Mesenchymal stem cell (in vitro differentiated cells and primary cell): ENCODE data around the gene ACYP2.
A peak's percentile ranks its signal among the peaks of the same experiment; 100 is the strongest.

Source experiments
- DNase-seq: peaks from one replicate; pipeline ENCODE4 v3.0.0-alpha.2; 2013
- H2AFZ ChIP-seq: one replicate; pipeline ENCODE4 v1.6.1; 2013; ENCODE audit warnings: low read depth, mild to moderate bottlenecking, control low read depth, inconsistent platforms, low read length, moderate library complexity
- H2AK5ac ChIP-seq: 2 replicates; pipeline ENCODE4 v1.6.1; 2013; ENCODE audit warnings: low read length, moderate library complexity, mild to moderate bottlenecking, inconsistent platforms; ENCODE audit not compliant: severe bottlenecking
- H2BK120ac ChIP-seq: one replicate; pipeline ENCODE4 v1.6.1; 2013; ENCODE audit warnings: low read depth, mild to moderate bottlenecking, inconsistent platforms, low read length, moderate library complexity
- H2BK12ac ChIP-seq, 2 experiments: one replicate each; pipeline ENCODE4 v1.6.1; 2013; ENCODE audit warnings: inconsistent platforms in 2 of 2, low read length in 2 of 2, mild to moderate bottlenecking in 2 of 2, moderate library complexity in 2 of 2, control low read depth in 1 of 2
- H2BK15ac ChIP-seq: one replicate; pipeline ENCODE4 v1.6.1; 2013; ENCODE audit warnings: mild to moderate bottlenecking, low read depth, inconsistent platforms; ENCODE audit not compliant: poor library complexity, severe bottlenecking
- H2BK5ac ChIP-seq: 2 replicates; pipeline ENCODE4 v1.6.1; 2013; ENCODE audit warnings: low read depth, mild to moderate bottlenecking, low read length, control low read depth, inconsistent platforms; ENCODE audit not compliant: poor library complexity, severe bottlenecking
- H3K14ac ChIP-seq, 2 experiments: one replicate each; pipeline ENCODE4 v1.6.1; 2013; ENCODE audit warnings: inconsistent platforms in 2 of 2, low read length in 2 of 2, control low read depth in 1 of 2, mild to moderate bottlenecking in 1 of 2, moderate library complexity in 1 of 2
- H3K18ac ChIP-seq, 2 experiments: one replicate each; pipeline ENCODE4 v1.6.1; 2013; ENCODE audit warnings: inconsistent platforms in 2 of 2, low read length in 2 of 2, control low read depth in 1 of 2, low read depth in 1 of 2, mild to moderate bottlenecking in 1 of 2
- H3K23ac ChIP-seq, 2 experiments: one replicate each; pipeline ENCODE4 v1.6.1; 2013; ENCODE audit warnings: inconsistent platforms in 2 of 2, low read length in 2 of 2, mild to moderate bottlenecking in 2 of 2, moderate library complexity in 2 of 2, control low read depth in 1 of 2
- H3K27ac ChIP-seq: 2 replicates; pipeline ENCODE4 v1.5.1; 2013; ENCODE audit warnings: mild to moderate bottlenecking, moderate library complexity, low read length, control low read depth, inconsistent platforms; ENCODE audit not compliant: poor library complexity, severe bottlenecking
- H3K27me3 ChIP-seq, 2 experiments: 2 replicates each; pipeline versions ENCODE4 v1.6.1 to v1.7.0; 2013; ENCODE audit warnings: low read length in 2 of 2, mild to moderate bottlenecking in 2 of 2, moderate library complexity in 2 of 2, control low read depth in 1 of 2, inconsistent platforms in 1 of 2; ENCODE audit not compliant: control insufficient read depth in 1 of 2, insufficient read depth in 1 of 2
- H3K36me3 ChIP-seq, 2 experiments: 2 replicates each; pipeline versions ENCODE4 v1.6.1 to v1.7.0; 2013; ENCODE audit warnings: low read length in 2 of 2, control low read depth in 1 of 2, inconsistent platforms in 1 of 2, low read depth in 1 of 2, mild to moderate bottlenecking in 1 of 2; ENCODE audit not compliant: insufficient read depth in 2 of 2, control insufficient read depth in 1 of 2
- H3K4ac ChIP-seq, 2 experiments: one replicate each; pipeline ENCODE4 v1.6.1; 2013; ENCODE audit warnings: inconsistent platforms in 2 of 2, low read length in 2 of 2, mild to moderate bottlenecking in 2 of 2, moderate library complexity in 2 of 2, control low read depth in 1 of 2, low read depth in 1 of 2
- H3K4me1 ChIP-seq: 2 replicates; pipeline ENCODE4 v1.6.1; 2013; ENCODE audit warnings: low read depth, low read length, control low read depth; ENCODE audit not compliant: control insufficient read depth, insufficient read depth
- H3K4me2 ChIP-seq: 2 replicates; pipeline ENCODE4 v1.6.1; 2013; ENCODE audit warnings: low read length, mild to moderate bottlenecking, inconsistent platforms; ENCODE audit not compliant: poor library complexity, severe bottlenecking
- H3K4me3 ChIP-seq, 2 experiments: 2 replicates each; pipeline versions ENCODE4 v1.5.1 to v1.7.0; 2013; ENCODE audit warnings: low read length in 2 of 2, mild to moderate bottlenecking in 2 of 2, control low read depth in 1 of 2, low read depth in 1 of 2; ENCODE audit not compliant: insufficient read depth in 1 of 2
- H3K79me1 ChIP-seq: replicated peaks from 2 replicates; pipeline ENCODE4 v1.6.1; 2013; ENCODE audit warnings: mild to moderate bottlenecking, control low read depth, low read length, inconsistent platforms; ENCODE audit not compliant: poor library complexity, severe bottlenecking
- H3K9ac ChIP-seq: 2 replicates; pipeline ENCODE4 v1.7.0; 2013; ENCODE audit warnings: mild to moderate bottlenecking, low read length, moderate library complexity
- H3K9me3 ChIP-seq: 2 replicates; pipeline ENCODE4 v1.7.0; 2013; ENCODE audit warnings: mild to moderate bottlenecking, low read length; ENCODE audit not compliant: control insufficient read depth
- H4K8ac ChIP-seq: one replicate; pipeline ENCODE4 v1.6.1; 2013; ENCODE audit warnings: inconsistent platforms, mild to moderate bottlenecking, low read length, moderate library complexity
- H4K91ac ChIP-seq: one replicate; pipeline ENCODE4 v1.6.1; 2013; ENCODE audit warnings: mild to moderate bottlenecking, low read length, inconsistent platforms
- WGBS: methylation state at CpG from one replicate; pipeline ENCODE4 v1.1.7; 2013; ENCODE audit warnings: mixed read lengths; 5-methylcytosine and 5-hydroxymethylcytosine counted together

The ACYP2 gene

DNA sequence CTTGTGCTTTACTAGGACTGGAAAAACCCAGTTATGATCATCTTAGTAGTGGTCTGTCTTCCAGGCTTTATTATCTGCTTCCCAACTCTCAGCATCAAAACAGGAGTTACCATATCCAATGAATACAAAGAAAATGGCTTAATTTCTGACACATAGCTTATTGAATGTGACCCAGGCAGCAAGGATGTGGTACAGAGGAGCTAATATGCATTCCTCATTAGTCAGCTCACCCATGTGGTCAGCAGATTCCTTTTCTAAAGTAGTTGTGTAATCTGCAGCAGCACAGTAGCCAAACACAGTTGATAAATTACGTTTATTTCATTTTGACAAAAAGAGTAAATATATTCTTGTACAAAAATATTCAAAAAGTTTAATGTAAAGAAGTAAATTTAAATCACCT lies 97.0 kb downstream of the ACYP2 start:
- H3K9me3 ChIP-seq = peaks cover 8% of the 10 kb centered on the region

DNA sequence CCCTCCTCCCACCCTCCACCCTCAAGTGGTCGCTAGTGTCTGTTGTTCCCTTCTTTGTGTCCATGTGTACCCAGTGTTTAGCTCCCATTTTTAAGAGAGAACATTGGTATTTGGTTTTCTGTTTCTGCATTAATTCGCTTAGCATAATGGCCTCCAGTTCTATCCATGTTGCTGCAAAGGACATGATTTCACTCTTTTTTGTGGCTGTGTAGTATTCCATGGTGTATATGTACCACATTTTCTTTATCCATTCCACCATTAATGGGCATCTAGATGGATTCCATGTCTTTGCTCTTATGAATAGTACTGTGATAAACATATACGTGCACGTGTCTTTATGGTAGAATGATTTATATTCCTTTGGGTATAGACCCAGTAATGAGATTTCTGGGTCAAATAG lies 97.7 kb downstream of the ACYP2 start:
- Histone ChIP-seq H3K27me3 (no peaks in the 10 kb centered on the region), H3K4me2 (no peak overlapping the region), H3K9me3 (peaks cover 8% of the 10 kb centered on the region), H2AK5ac (no peak overlapping the region), H3K9ac (no peak overlapping the region), H2BK15ac (no peak overlapping the region), H2BK120ac (no peak overlapping the region), H3K36me3 (no peaks in the 10 kb centered on the region), H3K4ac (no peak overlapping the region), H3K4me3 (no peak overlapping the region), H2AFZ (no peak overlapping the region), H3K27ac (no peak overlapping the region), H4K8ac (no peak overlapping the region), H2BK5ac (no peak overlapping the region), H3K18ac (no peak overlapping the region), H3K4me1 (no peaks in the 10 kb centered on the region), H4K91ac (no peak overlapping the region), H3K23ac (no peak overlapping the region), H2BK12ac (peak overlapping the region in 1 of 2 experiments; percentile 4), H3K14ac (no peak overlapping the region), H3K79me1 (no peaks in the 10 kb centered on the region)
- no peak for DNase-seq
- WGBS = 100% methylated on average over 2 of the region's 4 CpGs

More for the DNA sequence above, 97.0 kb downstream of the ACYP2 start:
- Histone ChIP-seq H3K36me3 (no peaks in the 10 kb centered on the region), H3K18ac (no peak overlapping the region), H2BK15ac (no peak overlapping the region), H4K91ac (no peak overlapping the region), H3K27ac (peak overlapping the region; percentile 73), H2BK5ac (no peak overlapping the region), H3K14ac (no peak overlapping the region), H2AFZ (no peak overlapping the region), H3K4me2 (peak overlapping the region; percentile 1), H3K4me1 (no peaks in the 10 kb centered on the region), H3K9ac (no peak overlapping the region), H3K27me3 (no peaks in the 10 kb centered on the region), H3K79me1 (no peaks in the 10 kb centered on the region), H3K23ac (no peak overlapping the region), H3K4me3 (no peak overlapping the region), H4K8ac (no peak overlapping the region), H3K4ac (no peak overlapping the region), H2BK120ac (no peak overlapping the region), H2AK5ac (no peak overlapping the region), H2BK12ac (no peak overlapping the region)
- DNase-seq = peak; percentile 95
- no CpG with 5 or more reads among the region's 1 CpG for WGBS

DNA sequence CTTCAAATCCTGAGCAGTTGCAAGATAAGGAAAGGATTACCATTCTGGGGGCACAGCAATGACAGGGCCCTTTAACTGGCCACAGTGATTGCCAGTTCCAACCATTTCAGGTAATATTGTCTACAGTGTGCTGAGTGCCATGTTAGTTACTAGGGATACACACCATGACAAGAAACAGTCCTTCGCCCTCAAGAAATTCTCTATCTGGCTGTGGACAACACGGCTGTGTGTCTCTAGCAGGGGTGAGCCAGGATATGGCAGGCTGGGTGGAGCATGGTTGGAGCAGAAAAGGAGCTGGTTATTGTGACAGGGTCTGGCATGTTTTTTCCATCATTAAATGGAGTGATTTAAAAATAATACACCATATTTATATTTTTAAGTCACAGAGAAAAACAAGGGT lies 109.6 kb downstream of the ACYP2 start:
- DNase-seq = no peak
- no peaks in the 10 kb centered on the region for H3K36me3 ChIP-seq
- no peak overlapping the region for H3K4me3 ChIP-seq
- WGBS = 93% methylated on average over 2 of the region's 2 CpGs
- H3K4me1 ChIP-seq = no peaks in the 10 kb centered on the region
- H3K9me3 ChIP-seq = no peaks in the 10 kb centered on the region
- H2AFZ ChIP-seq = no peak overlapping the region
- H3K9ac ChIP-seq = no peak overlapping the region
- no peak overlapping the region for H3K23ac ChIP-seq
- H2BK120ac ChIP-seq = no peak overlapping the region
- no peak overlapping the region for H2BK15ac ChIP-seq
- H4K91ac ChIP-seq = no peak overlapping the region
- H3K79me1 ChIP-seq = no peaks in the 10 kb centered on the region
- H2BK5ac ChIP-seq = no peak overlapping the region
- H3K18ac ChIP-seq = no peak overlapping the region
- H3K27me3 ChIP-seq = no peaks in the 10 kb centered on the region
- H3K4me2 ChIP-seq = no peak overlapping the region
- no peak overlapping the region for H3K27ac ChIP-seq
- peak overlapping the region in 1 of 2 experiments; percentile 3 for H2BK12ac ChIP-seq
- no peak overlapping the region for H3K4ac ChIP-seq
- no peak overlapping the region for H2AK5ac ChIP-seq
- no peak overlapping the region for H4K8ac ChIP-seq
- H3K14ac ChIP-seq = no peak overlapping the region

DNA sequence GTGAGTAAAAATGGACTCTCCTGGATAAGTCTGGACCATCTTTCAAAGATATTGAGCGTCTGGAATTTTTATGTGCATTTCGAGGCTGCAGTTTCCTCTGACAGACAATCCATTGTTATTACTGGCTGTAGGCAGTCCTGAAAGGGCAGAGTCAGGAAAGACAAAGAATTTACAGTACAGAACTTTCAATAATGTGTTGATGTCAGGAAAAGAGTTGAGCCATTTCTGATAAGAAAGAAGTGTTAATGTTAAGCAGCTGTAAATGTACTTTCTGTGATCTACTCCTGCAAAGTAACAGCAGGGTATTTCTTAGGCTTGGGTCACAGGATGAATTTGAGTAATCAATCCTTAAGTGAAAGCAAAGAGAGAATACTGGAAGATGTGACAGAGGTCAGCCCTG lies 110.8 kb downstream of the ACYP2 start:
- Histone ChIP-seq H2BK5ac (no peak overlapping the region), H3K27ac (no peak overlapping the region), H3K9ac (no peak overlapping the region), H3K4me1 (no peaks in the 10 kb centered on the region), H4K8ac (no peak overlapping the region), H3K14ac (no peak overlapping the region), H3K36me3 (no peaks in the 10 kb centered on the region), H2AK5ac (no peak overlapping the region), H4K91ac (no peak overlapping the region), H3K4ac (no peak overlapping the region), H3K4me2 (no peak overlapping the region), H3K18ac (no peak overlapping the region), H3K9me3 (no peaks in the 10 kb centered on the region), H3K23ac (no peak overlapping the region), H3K79me1 (no peaks in the 10 kb centered on the region), H2BK12ac (no peak overlapping the region), H2BK120ac (no peak overlapping the region), H2BK15ac (no peak overlapping the region), H3K27me3 (no peaks in the 10 kb centered on the region), H2AFZ (no peak overlapping the region), H3K4me3 (no peak overlapping the region)
- no peak for DNase-seq
- 60% methylated on average over 2 of the region's 2 CpGs for WGBS
